GM12875 (cell line): Measurements from ENCODE around the gene PRKCB.
A peak's percentile ranks its signal among the peaks of the same experiment; 100 is the strongest.

ENCODE experiments used
- H3K4me3 ChIP-seq: one replicate; pipeline ENCODE4 v1.5.1; 2011; ENCODE audit warnings: low read depth, low read length, control low read depth
- CTCF ChIP-seq: IDR thresholded peaks from 2 replicates; pipeline ENCODE4 v1.5.1; 2011; ENCODE audit warnings: low read depth, mild to moderate bottlenecking, control low read depth, inconsistent platforms, low read length, moderate library complexity, borderline replicate concordance; ENCODE audit not compliant: insufficient read depth

Gene PRKCB

DNA sequence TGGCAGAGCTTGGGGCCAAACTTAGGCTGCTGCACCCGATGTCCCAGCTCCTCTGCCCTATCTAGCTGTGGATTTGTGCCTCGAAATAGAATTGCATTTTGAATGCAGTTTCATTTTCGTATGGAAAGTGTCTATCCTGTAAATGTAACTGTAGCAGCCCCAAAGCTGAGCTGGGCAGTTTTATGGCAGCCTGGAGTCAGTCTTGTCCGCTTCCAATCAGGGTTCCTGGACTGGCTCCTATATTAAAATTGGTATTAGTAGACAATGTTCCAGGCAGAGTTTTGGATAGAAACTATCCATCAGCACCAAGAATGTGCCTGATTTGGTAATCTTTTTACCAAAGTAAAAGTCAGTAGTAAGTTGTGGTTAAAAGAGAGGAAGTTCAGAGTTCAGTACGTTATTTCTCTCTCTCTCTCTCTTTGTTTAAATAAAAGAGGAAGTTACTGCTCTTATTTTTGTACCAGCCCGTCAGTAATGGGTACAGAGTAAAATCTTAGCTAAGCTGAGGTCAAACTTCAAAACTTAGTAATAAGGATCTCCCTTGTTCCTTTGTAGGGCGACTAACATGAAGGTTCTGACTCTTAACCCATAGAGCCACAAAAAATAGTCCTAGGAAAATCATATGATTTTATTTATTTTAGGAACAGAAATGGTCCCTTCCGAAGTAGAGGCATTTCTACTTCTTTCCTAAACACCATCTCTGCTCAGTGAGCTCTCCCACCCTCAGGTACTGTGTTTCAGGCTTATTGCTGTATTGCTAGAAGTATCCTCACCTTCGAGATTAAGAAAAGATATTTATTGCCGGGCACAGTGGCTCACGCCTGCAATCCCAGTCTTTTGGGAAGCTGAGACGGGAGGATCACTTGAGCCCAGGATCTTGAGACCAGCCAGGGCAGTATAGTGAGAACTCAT, 28.0 kb downstream of the PRKCB start:
- peak overlapping the region; percentile 21 for H3K4me3 ChIP-seq

DNA sequence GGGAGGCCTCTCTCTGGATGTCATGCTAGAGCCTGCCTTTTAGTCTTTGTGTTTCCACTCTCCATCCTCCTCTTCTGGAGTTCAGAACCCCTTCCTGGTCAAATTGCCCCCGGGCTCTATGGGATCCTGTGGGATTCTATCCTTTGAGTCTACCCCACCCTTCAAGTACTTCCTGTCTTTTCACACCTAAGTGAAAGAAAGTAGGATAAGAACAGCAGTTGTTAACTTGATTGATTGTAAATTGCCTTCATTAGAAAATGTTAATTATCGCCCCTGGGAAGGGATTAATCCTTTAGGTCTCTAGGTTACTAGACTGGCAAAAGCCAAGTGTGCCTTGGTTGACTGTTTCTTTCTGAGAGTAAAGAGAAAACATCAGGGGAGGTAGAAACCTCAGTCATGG, 30.1 kb downstream of the PRKCB start:
- TF ChIP-seq CTCF, result no peak
- no peak overlapping the region for H3K4me3 ChIP-seq

More for the DNA sequence above, 28.0 kb downstream of the PRKCB start:
- TF ChIP-seq CTCF, result no peak

- no peak for TF ChIP-seq CTCF
- no peak overlapping the region for H3K4me3 ChIP-seq
Observed at GRCh38 chr16:23866621-23867020, 30.8 kb downstream of the PRKCB start.

- no peak for TF ChIP-seq CTCF
- no peak overlapping the region for H3K4me3 ChIP-seq
Observed at GRCh38 chr16:23867566-23867965, 31.8 kb downstream of the PRKCB start.

- H3K4me3 ChIP-seq, result no peak overlapping the region
Observed at GRCh38 chr16:23868136-23868535, 32.4 kb downstream of the PRKCB start.

DNA sequence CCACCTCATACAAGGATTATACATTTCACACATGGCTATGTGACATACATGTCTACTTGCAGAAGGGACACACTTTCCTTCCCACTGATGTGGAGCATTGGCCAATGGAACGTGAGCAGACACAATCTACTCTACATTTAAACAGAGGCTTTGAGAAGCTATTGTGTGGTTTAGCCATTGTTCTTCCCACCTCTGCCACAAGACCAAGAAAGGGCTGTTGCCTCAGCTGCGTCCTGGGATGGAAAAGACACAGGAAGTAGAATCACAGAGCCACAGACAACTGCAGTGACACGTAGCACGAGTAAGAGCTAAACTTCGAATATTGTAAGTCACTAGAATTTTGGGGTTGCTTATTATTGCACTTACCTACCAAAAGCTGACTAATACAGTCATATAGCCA, 33.3 kb downstream of the PRKCB start:
- H3K4me3 ChIP-seq, result no peak overlapping the region
- no peak for TF ChIP-seq CTCF

More at GRCh38 chr16:23868136-23868535, 32.4 kb downstream of the PRKCB start:
- no peak for TF ChIP-seq CTCF

DNA sequence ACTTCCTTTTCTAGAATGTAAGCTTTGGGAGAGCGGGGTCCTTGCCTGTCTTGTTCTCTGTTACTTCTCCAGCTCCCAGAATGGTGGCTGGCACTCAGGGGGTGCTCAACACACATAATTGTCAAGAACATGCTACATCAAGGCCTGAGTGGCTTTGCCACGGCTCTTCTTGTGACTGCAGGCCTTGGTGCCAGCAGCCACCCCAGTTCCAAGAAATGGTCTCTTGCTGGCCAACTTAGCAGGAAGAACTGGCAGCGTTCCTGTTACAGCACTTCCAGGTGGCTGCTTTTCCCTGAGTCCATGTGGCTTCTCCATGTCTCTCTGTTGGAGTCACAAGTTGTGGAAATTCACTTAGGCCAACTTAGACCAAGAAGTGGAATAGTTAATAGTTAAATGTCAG, 36.1 kb downstream of the PRKCB start:
- no peak overlapping the region for H3K4me3 ChIP-seq
- TF ChIP-seq CTCF, result no peak
